ENCODE results near the gene PSMB2.

Gene PSMB2

GRCh38 chr1:35619237-35620121 is 21.8 kb downstream of the PSMB2 start:
- H3K27me3 ChIP-seq: no peaks in the 10 kb centered on the region
- H3K36me3 ChIP-seq: peaks cover 95% of the 10 kb centered on the region
- H3K4me3 ChIP-seq: no peak overlapping the region
- H4K20me1 ChIP-seq: peaks cover 99% of the 10 kb centered on the region
- H3K27ac ChIP-seq: no peak overlapping the region
- H3K4me2 ChIP-seq: no peak overlapping the region
- no peak for TF ChIP-seq Cebpa-rat (IDR thresholded peaks at IDR 0.05)
- no peaks in the 10 kb centered on the region for H3K9me3 ChIP-seq
- H3K4me1 ChIP-seq: peaks cover 9% of the 10 kb centered on the region
- no peak overlapping the region for H3K9ac ChIP-seq

GRCh38 chr1:35615440-35615839 is 25.9 kb downstream of the PSMB2 start:
- Histone ChIP-seq H4K20me1 (peaks cover 98% of the 10 kb centered on the region), H3K27me3 (no peaks in the 10 kb centered on the region), H3K36me3 (peaks cover 92% of the 10 kb centered on the region), H3K27ac (no peak overlapping the region), H3K4me3 (no peak overlapping the region), H3K9me3 (no peaks in the 10 kb centered on the region), H3K4me2 (no peak overlapping the region), H3K9ac (no peak overlapping the region), H3K4me1 (no peaks in the 10 kb centered on the region)
- no peak for TF ChIP-seq Cebpa-rat (IDR thresholded peaks at IDR 0.05)

- no peak overlapping the region for H3K9ac ChIP-seq
- H3K27me3 ChIP-seq: no peaks in the 10 kb centered on the region
- no peaks in the 10 kb centered on the region for H3K4me1 ChIP-seq
- peaks cover 95% of the 10 kb centered on the region for H4K20me1 ChIP-seq
- H3K4me3 ChIP-seq: no peak overlapping the region
- no peaks in the 10 kb centered on the region for H3K9me3 ChIP-seq
- H3K36me3 ChIP-seq: peaks cover 95% of the 10 kb centered on the region
- TF ChIP-seq Cebpa-rat (IDR thresholded peaks at IDR 0.05): no peak
- H3K4me2 ChIP-seq: no peak overlapping the region
- H3K27ac ChIP-seq: no peak overlapping the region
These were observed 29.7 kb downstream of the PSMB2 start for GRCh38 chr1:35611655-35612054.

- Histone ChIP-seq H3K4me3 (no peak overlapping the region), H3K4me2 (no peak overlapping the region), H3K27ac (no peak overlapping the region), H3K9ac (no peak overlapping the region), H3K27me3 (no peaks in the 10 kb centered on the region), H3K9me3 (no peaks in the 10 kb centered on the region), H3K36me3 (peaks cover 95% of the 10 kb centered on the region), H3K4me1 (no peaks in the 10 kb centered on the region), H4K20me1 (peaks cover 64% of the 10 kb centered on the region)
- no peak for TF ChIP-seq Cebpa-rat (IDR thresholded peaks at IDR 0.05)
These were observed 35.5 kb downstream of the PSMB2 start for GRCh38 chr1:35605867-35606182.

GRCh38 chr1:35605071-35605866 is 36.1 kb downstream of the PSMB2 start:
- Histone ChIP-seq H3K27me3 (no peaks in the 10 kb centered on the region), H4K20me1 (peaks cover 59% of the 10 kb centered on the region), H3K27ac (no peak overlapping the region), H3K36me3 (peaks cover 95% of the 10 kb centered on the region), H3K4me3 (no peak overlapping the region), H3K4me1 (no peaks in the 10 kb centered on the region), H3K9me3 (no peaks in the 10 kb centered on the region), H3K9ac (no peak overlapping the region), H3K4me2 (no peak overlapping the region)
- TF ChIP-seq Cebpa-rat (IDR thresholded peaks at IDR 0.05): no peak

GRCh38 chr1:35603941-35604340 is 37.4 kb downstream of the PSMB2 start:
- Histone ChIP-seq H3K36me3 (peaks cover 95% of the 10 kb centered on the region), H4K20me1 (peaks cover 47% of the 10 kb centered on the region), H3K4me2 (no peak overlapping the region), H3K9ac (no peak overlapping the region), H3K4me3 (no peak overlapping the region), H3K9me3 (no peaks in the 10 kb centered on the region), H3K27me3 (no peaks in the 10 kb centered on the region), H3K27ac (no peak overlapping the region), H3K4me1 (no peaks in the 10 kb centered on the region)
- no peak for TF ChIP-seq Cebpa-rat (IDR thresholded peaks at IDR 0.05)

- Histone ChIP-seq H3K27ac (no peak overlapping the region), H3K9ac (no peak overlapping the region), H3K4me1 (no peaks in the 10 kb centered on the region), H3K27me3 (no peaks in the 10 kb centered on the region), H3K36me3 (peaks cover 94% of the 10 kb centered on the region), H3K9me3 (no peaks in the 10 kb centered on the region), H3K4me2 (no peak overlapping the region), H3K4me3 (no peak overlapping the region), H4K20me1 (peaks cover 44% of the 10 kb centered on the region)
- TF ChIP-seq Cebpa-rat (IDR thresholded peaks at IDR 0.05): no peak
These were observed 37.9 kb downstream of the PSMB2 start for GRCh38 chr1:35603468-35603867.

GRCh38 chr1:35600593-35600992 is 40.7 kb downstream of the PSMB2 start:
- TF ChIP-seq Cebpa-rat (IDR thresholded peaks at IDR 0.05): no peak
- H3K4me2 ChIP-seq: no peak overlapping the region
- H3K9me3 ChIP-seq: no peaks in the 10 kb centered on the region
- H3K9ac ChIP-seq: no peak overlapping the region
- H3K27me3 ChIP-seq: no peaks in the 10 kb centered on the region
- no peak overlapping the region for H3K27ac ChIP-seq
- H3K4me1 ChIP-seq: no peaks in the 10 kb centered on the region
- H3K36me3 ChIP-seq: peaks cover 90% of the 10 kb centered on the region
- no peak overlapping the region for H3K4me3 ChIP-seq
- H4K20me1 ChIP-seq: peaks cover 17% of the 10 kb centered on the region

GRCh38 chr1:35599411-35599810 is 41.9 kb downstream of the PSMB2 start:
- Histone ChIP-seq H3K27me3 (no peaks in the 10 kb centered on the region), H3K4me2 (no peak overlapping the region), H3K4me3 (no peak overlapping the region), H3K9me3 (no peaks in the 10 kb centered on the region), H3K4me1 (no peaks in the 10 kb centered on the region), H3K27ac (no peak overlapping the region), H3K9ac (no peak overlapping the region), H3K36me3 (peaks cover 81% of the 10 kb centered on the region), H4K20me1 (peaks cover 5% of the 10 kb centered on the region; the same call in 1 of the 2 replicates)
- no peak for TF ChIP-seq Cebpa-rat (IDR thresholded peaks at IDR 0.05)

- H3K27me3 ChIP-seq: no peaks in the 10 kb centered on the region
- H4K20me1 ChIP-seq: no peaks in the 10 kb centered on the region
- no peak overlapping the region for H3K9ac ChIP-seq
- H3K27ac ChIP-seq: no peak overlapping the region
- H3K9me3 ChIP-seq: no peaks in the 10 kb centered on the region
- no peak for TF ChIP-seq Cebpa-rat (IDR thresholded peaks at IDR 0.05)
- H3K4me2 ChIP-seq: no peak overlapping the region
- peaks cover 75% of the 10 kb centered on the region for H3K36me3 ChIP-seq
- H3K4me1 ChIP-seq: no peaks in the 10 kb centered on the region
- H3K4me3 ChIP-seq: no peak overlapping the region
These were observed 42.4 kb downstream of the PSMB2 start for GRCh38 chr1:35598895-35599294.
